Tibial nerve (tissue), 4 donors: ENCODE data around the gene RBM47. TPM values are rescaled to one million over a fixed set of nuclear protein-coding genes. Genes with fewer than 3 reads are reported as not detected.

Experiments
- DNase-seq, 2 donors: peaks; one replicate each; pipeline ENCODE4 v3.0.0-alpha.2; 2019; ENCODE audit warnings: low spot score in 2 of 2
- H3K27ac ChIP-seq, 4 donors: fragments of 200-600 bp; sonication (generic) in 3 of 4; one replicate each; pipeline ENCODE4 v1.5.1; 2017 to 2019; ENCODE audit warnings: mild to moderate bottlenecking in 1 of 4
- H3K27me3 ChIP-seq, 2 donors: fragments of 200-600 bp; sonication (generic) in 1 of 2; one replicate each; pipeline versions ENCODE4 v1.5.1 to v1.6.0; 2017 to 2019
- H3K36me3 ChIP-seq, 3 donors: fragments of 200-600 bp; sonication (generic); one replicate each; pipeline ENCODE4 v1.5.1; 2018 to 2019
- H3K4me1 ChIP-seq, 4 donors: fragments of 200-600 bp; sonication (generic) in 3 of 4; one replicate each; pipeline ENCODE4 v1.5.1; 2017 to 2019
- H3K4me3 ChIP-seq, 4 donors: fragments of 200-600 bp; sonication (generic) in 3 of 4; one replicate each; pipeline ENCODE4 v1.5.1; 2017 to 2019; ENCODE audit warnings: mild to moderate bottlenecking in 1 of 4, moderate library complexity in 1 of 4
- H3K9me3 ChIP-seq, 4 donors: fragments of 200-600 bp; sonication (generic) in 3 of 4; one replicate each; pipeline ENCODE4 v1.5.1; 2017 to 2019
- CTCF ChIP-seq, 5 experiments: fragments of 200-600 bp in 3 of 5; fragments of 450-650 bp in 2 of 5; sonication (generic) in 3 of 5; IDR thresholded peaks; one replicate each; pipeline ENCODE4 v1.5.1; 2016 to 2019; ENCODE audit warnings: antibody characterized with exemption in 5 of 5, mild to moderate bottlenecking in 3 of 5, moderate library complexity in 2 of 5
- EP300 ChIP-seq, 2 donors: sonication (generic); formaldehyde crosslinking; IDR thresholded peaks; one replicate each; pipeline ENCODE4 v1.6.1; 2017; ENCODE audit warnings: antibody characterized with exemption in 2 of 2, mild to moderate bottlenecking in 1 of 2
- POLR2A ChIP-seq, 2 donors: fragments of 450-650 bp; IDR thresholded peaks; one replicate each; pipeline ENCODE4 v1.6.1; 2017; ENCODE audit warnings: antibody characterized with exemption in 2 of 2, mild to moderate bottlenecking in 2 of 2, moderate library complexity in 2 of 2
- WGBS, 2 donors: methylation state at CpG; one replicate each; pipeline ENCODE4 v1.1.5; 2018; 5-methylcytosine and 5-hydroxymethylcytosine counted together
- total RNA-seq, 4 donors: library from RNA; depleted of rRNA; stranded (reverse); fragments of >200 nt; gene quantifications; one replicate each; pipeline ENCODE4 v1.1.0, GENCODE V29; 2016

Gene RBM47
- total RNA-seq, 4 donors from 2014 or later = 22.8 to 93.9 (median 41.0) TPM

GRCh38 chr4:40380647-40381046, 249.0 kb downstream of the RBM47 start:
- H3K4me3 ChIP-seq = no peak overlapping the region
- DNase-seq = no peak
- no peaks in the 10 kb centered on the region for H3K4me1 ChIP-seq
- H3K27me3 ChIP-seq = no peaks in the 10 kb centered on the region
- no peaks in the 10 kb centered on the region for H3K9me3 ChIP-seq
- WGBS, 2 donors = 73 to 83% methylated on average over 4 to 5 of the region's 5 CpGs
- TF ChIP-seq EP300 (IDR thresholded peaks at IDR 0.05) = no peak
- no peak for TF ChIP-seq CTCF (IDR thresholded peaks at IDR 0.05)
- TF ChIP-seq POLR2A (IDR thresholded peaks at IDR 0.05) = no peak
- no peaks in the 10 kb centered on the region for H3K36me3 ChIP-seq
- H3K27ac ChIP-seq = no peak overlapping the region

GRCh38 chr4:40379248-40379647, 250.4 kb downstream of the RBM47 start:
- Histone ChIP-seq H3K9me3 (no peaks in the 10 kb centered on the region), H3K27me3 (no peaks in the 10 kb centered on the region), H3K4me3 (no peak overlapping the region), H3K4me1 (no peaks in the 10 kb centered on the region), H3K36me3 (no peaks in the 10 kb centered on the region), H3K27ac (no peak overlapping the region)
- TF ChIP-seq POLR2A (IDR thresholded peaks at IDR 0.05) (no peak), EP300 (IDR thresholded peaks at IDR 0.05) (no peak), CTCF (IDR thresholded peaks at IDR 0.05) (no peak)
- 57 to 97% methylated on average over 3 of the region's 3 CpGs for WGBS, 2 donors
- DNase-seq = no peak

DNA sequence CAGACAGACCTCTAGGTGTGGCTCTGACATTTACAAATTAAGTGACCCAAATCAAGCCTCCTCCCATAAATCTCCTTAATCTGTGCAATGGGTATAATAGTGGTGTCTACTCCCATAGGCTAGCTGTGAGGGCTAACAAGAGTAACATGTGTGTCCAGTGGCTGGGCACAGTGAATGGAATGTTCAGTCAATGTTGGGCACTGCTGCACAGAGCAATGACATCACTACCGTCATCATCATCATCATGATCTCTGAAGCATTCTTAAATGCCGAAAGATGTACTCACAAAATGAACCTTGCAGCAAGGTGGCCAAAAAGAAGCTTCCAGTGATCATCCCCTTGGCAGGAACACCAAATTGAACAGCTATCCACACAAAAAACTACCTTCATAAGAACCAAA, 251.0 kb downstream of the RBM47 start:
- WGBS, 2 donors = 42 to 53% methylated on average over 2 of the region's 2 CpGs
- Histone ChIP-seq H3K4me3 (no peak overlapping the region), H3K36me3 (no peaks in the 10 kb centered on the region), H3K27me3 (no peaks in the 10 kb centered on the region), H3K27ac (no peak overlapping the region), H3K9me3 (no peaks in the 10 kb centered on the region), H3K4me1 (no peaks in the 10 kb centered on the region)
- DNase-seq = no peak
- no peak for TF ChIP-seq POLR2A (IDR thresholded peaks at IDR 0.05)

DNA sequence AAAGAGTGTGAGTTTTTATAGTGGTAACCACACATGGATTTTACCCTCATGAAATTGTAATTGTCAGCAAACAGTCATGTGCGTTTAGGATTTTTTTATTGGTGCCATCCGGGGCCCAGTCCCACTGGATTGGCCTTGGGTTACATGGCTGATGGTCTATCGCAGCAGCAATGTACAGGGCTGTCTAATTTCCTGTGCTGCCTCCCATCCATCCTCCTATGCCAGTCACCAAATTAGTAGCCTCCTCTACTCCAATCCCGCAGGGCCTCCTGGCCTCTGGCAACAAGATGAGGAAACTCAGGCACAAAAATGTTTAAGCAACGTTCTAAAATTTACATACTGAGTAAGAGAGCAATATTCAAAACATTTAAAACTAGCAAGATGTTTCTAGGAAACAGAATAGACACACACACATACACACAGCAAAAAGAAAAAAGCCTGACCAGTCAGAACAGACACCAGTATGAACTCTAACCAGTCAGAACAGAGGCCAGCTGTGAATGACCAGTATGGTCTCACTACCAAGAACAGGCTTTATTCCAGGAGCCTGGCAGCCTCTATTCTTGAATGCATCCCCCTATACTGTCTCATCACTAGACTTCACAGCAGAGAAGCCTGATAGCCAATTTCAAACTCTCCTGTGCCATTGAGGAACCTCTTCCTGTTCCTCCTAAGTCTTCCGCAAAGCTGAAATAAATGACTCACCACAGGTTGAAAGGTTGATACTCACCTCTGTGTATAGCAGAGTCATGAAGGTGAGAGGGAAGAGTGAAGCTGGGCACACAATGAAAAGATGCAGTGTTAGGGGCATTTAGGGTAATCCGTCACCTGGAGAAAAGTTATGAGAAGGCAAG, 251.9 kb downstream of the RBM47 start:
- no peaks in the 10 kb centered on the region for H3K4me1 ChIP-seq
- no peak overlapping the region for H3K4me3 ChIP-seq
- no peak for DNase-seq
- H3K9me3 ChIP-seq = no peaks in the 10 kb centered on the region
- no peaks in the 10 kb centered on the region for H3K36me3 ChIP-seq
- WGBS, 2 donors = 74 to 84% methylated on average over 7 of the region's 7 CpGs
- TF ChIP-seq CTCF (IDR thresholded peaks at IDR 0.05) (no peak), POLR2A (IDR thresholded peaks at IDR 0.05) (no peak), EP300 (IDR thresholded peaks at IDR 0.05) (no peak)
- H3K27ac ChIP-seq = no peak overlapping the region
- no peaks in the 10 kb centered on the region for H3K27me3 ChIP-seq

DNA sequence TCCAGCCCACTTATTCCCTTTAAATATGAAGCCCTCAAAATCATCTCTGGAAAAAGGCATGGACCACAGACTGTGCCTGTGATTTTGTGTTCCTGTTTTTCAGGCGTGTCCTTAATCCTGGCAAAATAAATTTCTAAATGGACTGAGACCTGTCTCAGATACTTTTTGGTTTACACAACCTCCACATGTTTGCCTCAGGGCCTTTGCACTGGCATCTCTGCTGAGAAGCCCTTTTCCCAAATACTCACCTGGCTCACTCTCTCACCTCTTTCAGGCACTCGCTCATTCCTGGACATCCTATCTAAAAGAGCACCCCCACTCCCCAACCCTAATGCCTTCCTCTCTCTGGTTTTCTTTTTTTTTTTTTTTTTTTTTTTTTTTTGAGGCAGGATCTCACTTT, 254.0 kb downstream of the RBM47 start:
- Histone ChIP-seq H3K27ac (no peak overlapping the region), H3K4me1 (no peaks in the 10 kb centered on the region), H3K9me3 (no peaks in the 10 kb centered on the region), H3K36me3 (no peaks in the 10 kb centered on the region), H3K4me3 (no peak overlapping the region), H3K27me3 (no peaks in the 10 kb centered on the region)
- no peak for DNase-seq
- 96 to 97% methylated on average over 2 of the region's 2 CpGs for WGBS, 2 donors
- TF ChIP-seq EP300 (IDR thresholded peaks at IDR 0.05) = no peak

DNA sequence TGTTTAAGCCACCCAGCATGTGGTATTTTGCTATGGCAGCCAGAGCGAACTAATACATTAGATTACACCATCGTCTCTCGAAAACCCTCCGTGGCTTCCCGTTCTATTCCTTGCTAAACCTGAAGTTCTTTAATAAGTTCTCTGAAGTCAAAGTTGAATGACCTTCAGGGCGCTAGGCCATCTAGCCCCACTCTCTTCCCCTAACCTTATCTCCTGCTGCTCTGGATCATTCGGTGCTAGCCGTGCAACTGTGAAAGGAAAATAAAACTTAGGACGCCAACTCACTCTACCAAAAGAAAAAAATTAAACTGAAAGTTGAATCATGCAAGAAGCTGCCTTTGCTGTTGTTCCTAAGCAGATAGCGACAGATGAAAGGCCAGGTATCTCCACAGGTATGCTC, 254.6 kb downstream of the RBM47 start:
- 88 to 92% methylated on average over 10 of the region's 10 CpGs for WGBS, 2 donors
- TF ChIP-seq POLR2A (IDR thresholded peaks at IDR 0.05) (no peak), CTCF (IDR thresholded peaks at IDR 0.05) (no peak), EP300 (IDR thresholded peaks at IDR 0.05) (no peak)
- no peak for DNase-seq

More for the DNA sequence above, 254.6 kb downstream of the RBM47 start:
- Histone ChIP-seq H3K9me3 (no peaks in the 10 kb centered on the region), H3K4me3 (no peak overlapping the region), H3K27me3 (no peaks in the 10 kb centered on the region), H3K27ac (no peak overlapping the region), H3K4me1 (no peaks in the 10 kb centered on the region), H3K36me3 (no peaks in the 10 kb centered on the region)
